IPS DF 4.7 (cell line): Measurements from ENCODE around the gene BLOC1S6.

Experiments
- DNase-seq: peaks from one replicate; pipeline ENCODE4 v3.0.0-alpha.2; 2013; ENCODE audit warnings: low spot score; ENCODE audit errors: extremely low read depth

Gene BLOC1S6, protein sequence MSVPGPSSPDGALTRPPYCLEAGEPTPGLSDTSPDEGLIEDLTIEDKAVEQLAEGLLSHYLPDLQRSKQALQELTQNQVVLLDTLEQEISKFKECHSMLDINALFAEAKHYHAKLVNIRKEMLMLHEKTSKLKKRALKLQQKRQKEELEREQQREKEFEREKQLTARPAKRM

DNA sequence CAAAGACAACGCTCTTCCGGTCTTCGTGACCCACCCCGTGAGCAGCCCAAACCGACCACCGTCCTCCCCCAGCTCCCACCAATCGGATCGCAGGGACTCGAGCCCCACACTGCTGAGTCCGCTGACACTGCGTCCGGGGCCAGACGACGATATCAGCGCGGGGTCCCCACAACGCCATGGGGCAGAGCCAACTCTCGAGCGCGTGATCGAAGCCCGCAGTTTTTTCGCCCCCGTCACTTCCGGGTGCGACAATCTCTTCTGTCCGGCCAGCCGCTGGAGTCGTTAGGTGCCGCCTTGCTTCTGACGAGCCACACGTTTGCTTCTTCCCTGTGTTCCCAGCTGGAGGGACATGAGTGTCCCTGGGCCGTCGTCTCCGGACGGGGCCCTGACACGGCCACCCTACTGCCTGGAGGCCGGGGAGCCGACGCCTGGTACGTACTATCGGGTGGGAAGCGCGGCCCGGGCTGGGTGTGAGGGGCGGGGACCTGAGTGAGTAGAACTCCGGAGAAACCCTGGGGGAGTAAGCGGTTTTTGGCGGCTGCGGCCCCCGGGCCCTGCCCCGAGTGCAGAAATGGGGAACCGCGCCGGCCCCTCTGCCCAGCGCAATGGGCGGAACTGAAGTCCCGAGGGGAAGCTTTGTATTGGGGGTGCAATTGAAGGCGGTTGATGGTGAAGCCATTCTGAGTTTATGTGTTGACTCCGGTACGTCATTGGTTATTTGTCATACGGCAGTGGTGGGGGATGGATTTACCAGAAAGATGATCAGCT, at the start of gene BLOC1S6:
Gene BLOC1S6, plus strand, starts transcription at position 285 of the 768 bp plus-strand sequence. Its CDS starts 65 bp downstream, at position 350.
- peak; percentile 66 for DNase-seq

DNA sequence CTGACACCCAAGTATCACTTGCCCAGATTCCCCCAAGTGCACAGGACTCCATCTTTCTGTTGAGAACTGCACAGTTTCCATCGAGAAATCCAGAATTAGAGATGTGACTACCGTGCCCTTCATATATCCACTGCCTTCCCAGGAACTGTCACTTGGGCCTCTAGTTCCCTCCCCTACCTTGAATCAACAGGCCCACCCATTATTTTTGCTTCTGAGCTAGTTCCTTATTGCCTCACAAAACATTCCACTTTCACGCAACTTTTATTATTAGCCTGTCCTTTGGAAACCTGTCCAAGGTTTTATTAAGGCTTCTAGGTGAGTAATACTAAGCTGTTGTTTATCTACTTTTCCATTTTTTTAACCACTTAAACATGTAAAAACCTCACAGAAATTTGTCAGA, 47.5 kb upstream of the BLOC1S6 start:
- DNase-seq, result no peak

DNA sequence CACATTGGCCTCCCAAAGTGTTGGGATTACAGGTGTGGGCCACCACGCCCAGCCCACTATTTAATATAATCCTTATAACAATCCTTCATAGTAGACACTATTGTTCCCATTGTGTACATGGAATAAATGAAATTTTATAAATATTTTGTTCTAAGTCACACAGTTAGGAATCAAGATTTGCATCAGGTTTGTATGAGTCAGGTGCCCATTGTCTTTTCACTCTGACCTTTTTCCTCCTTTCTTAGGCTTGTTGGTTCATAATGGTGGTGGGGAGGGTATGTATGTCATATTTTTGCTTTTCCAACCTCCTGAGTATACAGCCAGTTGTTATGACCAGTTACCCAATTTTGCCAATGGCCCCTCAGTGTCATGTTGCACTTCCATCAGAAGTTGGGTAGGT, 46.6 kb upstream of the BLOC1S6 start:
- no peak for DNase-seq

DNA sequence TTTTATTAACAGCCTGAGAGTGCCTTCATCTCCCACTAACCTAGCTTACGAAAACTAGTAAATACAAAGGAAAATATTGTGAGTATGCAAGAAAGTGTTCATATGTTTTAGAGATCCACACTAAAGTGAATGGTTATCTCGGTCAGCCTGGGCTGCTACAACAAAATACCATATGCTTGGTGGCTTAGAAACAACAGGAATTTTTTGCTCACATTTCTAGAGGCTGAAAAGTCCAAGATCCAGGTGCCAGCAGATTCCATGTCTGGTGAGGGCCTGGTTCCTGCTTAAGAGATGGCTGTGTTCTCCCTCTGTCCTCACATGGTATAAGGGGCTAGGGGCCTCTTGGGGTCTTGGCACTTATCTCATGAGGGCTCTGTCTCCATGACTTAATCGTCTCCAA, 44.1 kb upstream of the BLOC1S6 start:
- no peak for DNase-seq

DNA sequence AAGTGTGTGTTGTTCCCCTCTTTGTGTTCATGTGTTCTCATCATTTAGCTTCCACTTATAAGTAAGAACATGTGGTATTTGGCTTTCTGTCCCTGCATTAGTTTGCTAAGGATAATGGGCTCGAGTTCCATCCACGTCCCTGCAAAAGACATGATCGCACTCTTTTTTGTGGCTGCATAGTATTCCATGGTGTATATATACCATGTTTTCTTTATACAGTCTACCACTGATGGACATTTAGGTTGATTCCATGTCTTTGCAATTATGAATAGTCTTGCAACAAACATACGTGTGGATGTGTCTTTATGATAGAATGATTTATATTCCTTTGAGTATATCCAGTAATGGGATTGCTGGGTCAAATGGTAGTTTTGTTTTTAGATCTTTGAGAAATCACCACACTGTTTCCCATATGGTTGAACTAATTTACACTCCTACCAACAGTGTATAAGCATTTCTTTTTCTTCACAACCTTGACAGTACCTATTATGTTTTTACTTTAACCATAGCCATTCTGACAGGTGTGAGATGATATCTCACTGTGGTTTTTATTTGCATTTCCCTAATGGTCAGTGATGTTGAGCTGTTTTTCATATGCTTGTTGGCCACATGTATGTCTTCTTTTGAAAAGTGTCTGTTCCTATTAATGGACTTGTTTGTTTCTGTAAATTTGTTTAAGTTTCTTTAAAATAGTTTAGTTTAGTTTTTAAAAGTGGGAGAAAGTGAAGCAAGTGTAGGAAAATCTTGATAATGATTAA, 42.7 kb upstream of the BLOC1S6 start:
- no peak for DNase-seq

DNA sequence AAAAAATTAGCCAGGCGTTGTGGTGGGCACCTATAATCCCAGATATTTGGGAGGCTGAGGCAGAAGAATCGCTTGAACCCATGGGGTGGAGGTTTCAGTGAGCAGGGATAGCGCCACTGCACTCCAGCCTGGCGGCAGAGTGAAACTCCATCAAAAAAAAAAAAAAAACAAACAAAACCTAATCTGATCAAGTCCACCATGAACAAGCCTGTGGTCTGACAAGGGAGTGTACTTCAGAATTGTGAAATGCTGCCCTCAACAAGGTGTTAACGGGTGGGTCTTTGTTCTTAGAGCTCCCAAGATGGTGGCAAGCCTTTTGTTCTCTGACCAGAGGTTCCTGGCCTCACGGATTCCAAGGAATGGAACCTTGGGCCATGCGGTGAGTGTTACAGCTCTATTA, 40.4 kb upstream of the BLOC1S6 start:
- DNase-seq, result no peak

DNA sequence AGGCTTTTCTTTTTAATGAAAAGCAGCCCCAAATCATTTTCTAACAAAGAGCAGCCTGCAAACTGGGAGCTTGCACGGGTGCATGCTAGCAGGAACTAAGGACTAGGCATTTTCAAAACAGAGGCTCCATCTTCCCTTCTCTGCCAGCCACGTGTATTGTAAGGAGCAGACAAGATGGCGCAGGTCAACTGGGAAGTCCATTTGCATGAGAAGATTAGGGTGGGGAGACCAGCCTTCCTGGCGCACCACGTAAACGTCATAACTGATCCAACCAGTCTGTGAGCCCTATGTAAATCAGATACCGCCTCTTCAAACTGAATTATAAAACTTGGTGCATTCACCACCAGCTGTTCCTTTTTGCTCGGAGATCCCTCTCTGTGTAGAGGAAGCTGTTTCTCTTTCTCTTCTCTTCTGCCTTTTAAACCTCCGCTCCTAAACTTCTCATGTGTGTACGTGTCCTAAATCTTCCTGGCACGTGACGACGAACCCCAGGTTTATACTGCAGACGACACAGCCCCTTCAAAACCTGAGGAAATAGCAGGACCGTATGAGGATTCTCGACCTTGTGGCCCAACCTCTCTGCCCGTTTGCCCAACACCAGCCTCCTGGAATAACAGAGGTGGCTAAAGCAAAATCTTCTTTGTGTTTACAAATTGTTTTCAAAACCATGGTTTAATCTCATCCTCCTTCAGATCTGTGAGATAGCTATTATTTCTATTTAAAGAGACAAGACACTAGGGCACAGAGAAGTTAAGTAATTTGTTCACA, 38.2 kb upstream of the BLOC1S6 start:
- no peak for DNase-seq

DNA sequence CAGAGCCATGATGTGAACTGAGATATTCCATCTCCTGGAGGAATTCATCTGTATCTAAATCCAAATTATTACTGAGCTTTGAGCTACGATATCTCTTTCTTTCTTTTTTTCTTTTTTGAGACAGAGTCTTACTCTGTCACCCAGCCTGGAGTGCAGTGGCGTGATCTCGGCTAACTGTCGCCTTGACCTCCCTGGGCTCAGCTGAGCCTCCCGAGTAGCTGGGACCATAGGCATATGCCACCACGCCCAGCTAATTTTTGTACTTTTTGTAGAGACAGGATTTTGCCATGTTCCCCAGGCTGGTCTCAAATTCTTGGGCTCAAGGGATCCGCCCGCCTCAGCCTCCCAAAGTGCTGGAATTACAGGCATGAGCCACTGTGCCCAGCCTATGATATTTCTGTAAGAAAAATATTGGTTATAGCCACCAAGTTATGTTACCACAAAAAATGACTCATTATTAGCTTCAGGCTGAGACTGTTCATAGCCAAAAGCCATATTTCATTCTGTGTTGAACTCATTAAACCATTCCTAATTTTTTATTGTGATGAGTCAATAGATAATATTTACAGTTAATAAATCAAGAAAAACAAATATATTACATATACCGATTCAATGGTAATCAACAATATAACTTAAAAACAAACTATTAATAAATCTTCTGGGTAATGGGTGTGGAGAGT, 37.5 kb upstream of the BLOC1S6 start:
- no peak for DNase-seq

DNA sequence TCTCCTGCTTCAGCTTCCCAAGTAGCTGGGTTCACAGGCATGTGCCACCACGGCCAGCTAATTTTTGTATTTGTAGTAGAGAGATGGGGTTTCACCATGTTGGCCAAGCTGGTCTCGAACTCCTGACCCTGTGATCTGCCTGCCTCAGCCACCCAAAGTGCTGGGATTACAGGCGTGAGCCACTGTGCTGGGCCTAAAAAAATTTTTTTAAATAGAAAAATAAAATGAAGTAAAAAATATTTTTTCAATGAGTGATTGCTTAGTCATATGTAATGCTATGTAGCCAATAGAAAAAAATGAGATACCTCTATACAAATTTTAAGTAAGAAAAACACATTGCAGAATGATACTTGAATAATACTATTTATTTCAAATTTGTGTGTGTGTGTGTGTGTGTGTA, 36.7 kb upstream of the BLOC1S6 start:
- no peak for DNase-seq

DNA sequence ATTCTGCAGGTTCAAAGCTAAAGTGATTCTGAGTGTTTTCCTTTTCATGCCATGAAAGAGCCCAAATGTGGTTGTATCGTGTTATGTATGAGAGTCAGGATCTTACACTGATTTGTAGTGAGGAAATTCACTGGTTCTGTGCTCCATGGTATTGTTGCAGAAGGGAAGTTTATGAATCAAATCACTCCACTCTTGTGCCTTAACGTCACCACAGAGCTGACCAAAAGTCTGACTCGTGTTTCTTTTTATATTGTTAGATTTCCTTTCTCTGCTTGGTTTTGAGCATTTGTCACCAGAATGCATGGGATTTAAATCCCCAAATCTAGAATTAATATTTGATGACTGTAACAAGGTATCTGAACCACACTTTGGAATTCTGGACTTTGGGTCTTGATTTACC, 35.5 kb upstream of the BLOC1S6 start:
- DNase-seq, result no peak

DNA sequence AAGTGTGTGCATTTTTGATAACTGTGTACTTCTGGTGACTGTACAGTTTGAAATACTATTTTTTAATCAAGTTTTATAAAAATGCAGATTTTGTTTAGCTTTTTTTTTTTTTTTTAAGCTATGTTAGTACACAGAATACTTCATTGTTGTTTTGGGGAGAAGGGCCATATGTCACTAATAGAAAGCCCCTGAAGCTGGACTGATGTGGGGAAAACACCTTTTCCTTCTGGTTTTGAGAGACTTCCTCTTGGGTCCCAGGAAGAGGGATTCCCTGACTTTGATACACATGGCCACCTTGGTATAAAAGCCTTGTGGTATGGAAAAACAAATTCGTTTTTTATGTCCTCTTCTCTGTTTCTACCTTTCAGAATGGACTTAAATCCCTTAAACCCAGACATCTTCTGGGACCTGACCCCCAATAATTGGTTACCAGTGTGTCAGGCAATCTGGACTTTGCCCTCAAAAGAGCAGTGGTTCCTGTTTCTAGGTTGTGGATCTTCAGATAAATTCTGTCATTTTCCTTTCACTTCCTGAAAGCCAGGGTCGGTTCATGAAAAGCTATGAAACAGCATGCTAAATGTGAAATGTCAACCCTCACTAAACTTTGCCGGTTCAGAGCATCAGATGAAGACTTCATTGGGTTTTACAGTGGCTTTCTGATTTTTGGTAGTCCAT, 31.1 kb upstream of the BLOC1S6 start:
- DNase-seq, result no peak

DNA sequence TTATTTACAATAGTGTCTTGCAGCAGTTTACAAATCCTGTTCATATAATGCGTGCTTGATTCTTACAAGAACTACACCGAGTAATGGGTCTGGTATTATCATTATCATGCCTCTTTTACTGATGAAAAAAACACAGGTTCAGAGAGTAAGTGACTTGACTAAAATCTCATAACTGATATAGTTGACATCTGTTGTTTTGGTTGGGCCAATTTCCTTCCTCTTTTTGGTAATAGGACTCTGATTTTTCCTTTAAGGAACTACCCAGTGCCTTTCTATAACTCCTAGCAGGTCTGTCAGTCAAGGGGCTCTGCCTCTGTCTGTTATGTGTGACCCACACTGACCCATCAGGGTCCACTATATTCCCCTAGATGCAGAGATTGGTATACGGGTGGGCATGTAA, 14.6 kb upstream of the BLOC1S6 start:
- DNase-seq, result no peak

DNA sequence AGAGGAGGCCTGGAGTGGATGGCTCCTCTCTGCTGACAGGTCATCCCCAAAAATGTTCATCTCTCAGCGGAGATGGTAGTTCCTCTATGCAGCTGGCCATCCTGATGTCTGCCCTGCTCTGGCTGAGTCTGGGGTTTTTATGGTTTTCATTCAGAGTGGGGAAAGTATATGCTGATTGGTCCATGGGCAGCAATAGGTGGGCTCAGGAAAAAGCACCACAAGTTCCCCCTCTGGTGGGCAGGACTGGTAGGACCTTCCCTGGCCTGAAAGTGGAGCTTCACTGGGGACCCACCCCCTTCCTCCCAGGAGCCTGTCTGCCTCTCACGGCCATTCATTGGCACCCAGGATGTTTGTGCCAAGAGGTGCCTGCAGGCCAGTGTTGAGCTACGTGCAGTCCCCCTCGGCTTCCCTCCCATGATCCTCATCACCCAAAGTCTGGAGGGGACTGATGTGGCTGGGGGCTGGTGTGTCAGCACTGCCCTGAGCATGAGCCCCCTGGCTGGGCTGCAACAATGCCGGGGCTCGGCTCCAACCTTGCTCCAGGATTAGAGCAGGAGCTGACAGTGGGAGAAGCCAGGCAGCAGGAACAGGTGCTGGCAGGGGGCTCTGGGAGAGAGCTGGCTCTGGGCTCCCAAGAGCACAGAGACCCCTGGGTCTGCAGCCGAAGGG, 13.1 kb upstream of the BLOC1S6 start:
- DNase-seq, result peak; percentile 79

DNA sequence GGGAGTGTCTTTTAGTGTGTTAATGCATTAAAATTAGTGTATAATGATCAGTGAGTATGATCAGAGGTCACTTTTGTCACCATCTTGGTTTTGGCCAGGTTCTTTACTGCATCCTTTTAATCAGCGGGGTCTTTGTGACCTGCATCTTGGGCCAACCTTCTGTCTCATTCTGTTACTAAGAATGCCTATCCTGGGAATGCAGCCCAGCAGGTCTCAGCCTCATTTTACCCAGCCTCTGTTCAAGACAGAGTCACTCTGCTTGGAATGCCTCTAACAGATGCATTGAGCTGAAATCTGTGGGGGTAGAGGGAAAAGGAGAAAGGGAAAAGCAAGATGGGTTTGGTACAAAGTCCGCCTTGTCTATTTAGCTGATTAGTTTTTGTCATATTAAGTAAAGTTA, 5.3 kb upstream of the BLOC1S6 start:
- DNase-seq, result no peak

DNA sequence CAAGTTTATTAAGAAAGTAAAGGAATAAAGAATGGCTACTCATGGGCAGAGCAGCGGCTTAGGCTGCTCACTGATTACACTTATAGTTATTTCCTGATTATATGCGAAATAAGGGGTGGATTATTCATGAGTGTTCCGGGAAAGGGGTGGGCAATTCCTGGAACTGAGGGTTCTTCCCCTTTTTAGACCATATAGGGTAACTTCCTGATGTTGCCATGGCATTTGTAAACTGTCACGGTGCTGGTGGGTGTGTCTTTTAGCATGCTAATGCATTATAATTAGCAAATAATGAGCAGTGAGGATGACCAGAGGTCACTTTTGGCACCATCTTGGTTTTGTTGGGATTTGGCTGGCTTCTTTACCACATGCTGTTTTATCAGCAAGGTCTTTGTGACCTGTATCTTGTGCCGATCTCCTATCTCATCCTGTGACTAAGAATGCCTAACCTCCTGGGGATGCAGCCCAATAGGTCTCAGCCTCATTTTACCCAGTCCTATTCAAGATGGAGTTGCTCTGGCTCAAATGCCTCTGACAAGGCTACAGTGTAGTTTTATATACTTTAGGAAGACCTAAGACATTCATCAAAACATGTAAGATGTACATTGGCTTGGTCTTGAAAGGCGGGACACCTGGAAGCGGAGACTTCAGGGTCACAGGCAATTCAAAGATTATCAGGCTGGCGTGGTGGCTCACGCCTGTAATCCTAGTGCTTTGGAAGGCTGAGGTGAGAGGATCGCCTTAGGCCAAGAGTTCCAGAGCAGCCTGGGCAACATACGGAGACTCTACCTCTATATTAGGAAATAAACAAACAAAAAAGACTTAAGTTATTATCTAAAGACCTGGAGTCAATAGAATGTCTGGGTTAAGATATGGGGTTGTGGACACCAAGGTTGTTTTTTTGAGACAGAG, 3.2 kb upstream of the BLOC1S6 start:
- DNase-seq, result no peak

DNA sequence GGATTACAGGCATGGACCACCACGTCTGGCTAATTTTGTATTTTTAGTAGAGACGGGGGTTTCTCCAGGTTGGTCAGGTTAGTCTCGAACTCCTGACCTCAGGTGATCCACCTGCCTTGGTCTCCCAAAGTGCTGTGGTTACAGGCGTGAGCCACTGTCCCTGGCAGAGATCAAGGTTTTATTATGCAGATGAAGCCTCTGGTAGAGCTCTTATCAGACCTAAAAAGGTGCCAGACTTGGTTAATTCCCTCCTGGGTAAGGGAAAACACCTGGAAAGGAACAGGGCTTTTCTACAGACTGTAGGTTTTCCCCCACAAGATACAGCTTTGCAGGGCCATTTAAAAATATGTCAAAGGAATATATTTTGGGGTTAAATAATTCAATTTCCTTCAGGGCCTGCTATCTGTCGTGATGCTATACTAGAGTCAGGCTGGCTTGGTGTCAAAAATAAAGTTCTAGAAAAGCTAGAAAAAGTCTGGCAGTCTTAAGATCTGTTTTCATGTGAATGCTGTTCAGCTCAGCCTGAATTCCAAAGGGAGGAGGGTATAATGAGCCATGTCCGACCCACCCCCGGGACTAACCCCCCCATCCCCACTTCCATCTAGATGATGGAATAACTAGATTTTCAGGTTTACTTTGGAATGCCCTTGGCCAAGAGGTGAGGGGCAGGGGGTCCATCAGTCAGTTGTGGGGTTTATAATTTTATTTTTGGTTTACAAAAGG, 1.9 kb upstream of the BLOC1S6 start:
- DNase-seq, result no peak

DNA sequence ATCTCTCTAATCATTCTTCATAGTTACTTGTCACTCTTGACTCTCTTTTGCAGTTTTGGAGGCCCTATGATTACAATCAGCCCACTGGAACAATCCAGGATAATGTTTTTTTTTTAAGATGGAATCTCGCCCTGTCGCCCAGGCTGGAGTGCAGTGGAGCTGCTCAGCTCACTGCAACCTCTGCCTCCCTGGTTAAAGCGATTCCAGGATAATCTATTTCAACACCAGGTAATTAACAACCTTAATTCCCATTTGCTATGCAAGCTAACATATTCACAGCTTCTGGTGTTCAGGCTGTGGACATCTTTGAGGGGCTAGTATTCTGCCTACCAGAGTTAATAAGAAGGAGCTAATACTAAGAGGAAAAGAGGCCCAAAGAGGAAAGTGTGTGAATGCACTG, 1.1 kb upstream of the BLOC1S6 start:
- no peak for DNase-seq

DNA sequence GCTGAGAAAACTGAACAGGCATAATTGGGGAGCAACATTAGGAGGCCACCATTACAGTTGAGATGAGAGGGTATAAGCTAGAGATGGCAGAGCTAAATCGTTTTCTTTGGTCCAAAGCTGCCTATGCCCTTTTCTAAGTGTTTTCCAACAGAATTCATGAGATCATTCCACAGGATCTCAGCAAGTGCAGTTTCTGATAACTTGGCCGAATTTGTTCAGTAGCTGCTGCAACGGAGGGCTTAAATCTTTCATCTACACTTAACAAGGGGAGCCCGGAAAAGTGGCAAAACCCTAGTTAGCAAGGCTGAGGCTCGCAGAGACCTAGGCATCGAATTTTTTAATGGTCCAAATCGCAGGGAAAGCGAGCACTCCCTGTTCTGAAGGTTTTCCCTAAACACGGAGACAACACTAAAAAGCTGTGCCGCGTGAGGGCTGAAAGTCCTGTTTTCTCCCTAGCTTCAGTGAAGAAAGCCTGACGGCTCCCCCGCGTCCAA, 531 bp upstream of the BLOC1S6 start:
- no peak for DNase-seq
